GM21526 (cell line): ENCODE measurements around the gene CADPS2.

Experiments used
- ATAC-seq: cut with Tn5 transposase; IDR thresholded peaks from one replicate; pipeline ENCODE4 v1.9.1; 2021; ENCODE audit warnings: moderate library complexity; ENCODE audit not compliant: unreplicated experiment, low FRiP score

The CADPS2 gene

GRCh38 chr7:122626785-122627184 is 259.5 kb downstream of the CADPS2 start:
- no peak for ATAC-seq

- ATAC-seq = no peak
Measured at GRCh38 chr7:122622682-122623081, 263.6 kb downstream of the CADPS2 start.

- no peak for ATAC-seq
Measured at GRCh38 chr7:122619664-122620063, 266.6 kb downstream of the CADPS2 start.

- no peak for ATAC-seq
Measured at GRCh38 chr7:122618585-122619189, 267.6 kb downstream of the CADPS2 start.

- ATAC-seq = no peak
Measured at GRCh38 chr7:122616951-122617350, 269.3 kb downstream of the CADPS2 start.

GRCh38 chr7:122605929-122606328 is 280.3 kb downstream of the CADPS2 start:
- ATAC-seq = no peak

GRCh38 chr7:122604251-122604650 is 282.0 kb downstream of the CADPS2 start:
- no peak for ATAC-seq

- ATAC-seq = no peak
Measured at GRCh38 chr7:122602800-122603199, 283.5 kb downstream of the CADPS2 start.

- no peak for ATAC-seq
Measured at GRCh38 chr7:122600630-122601029, 285.6 kb downstream of the CADPS2 start.

GRCh38 chr7:122600042-122600441 is 286.2 kb downstream of the CADPS2 start:
- no peak for ATAC-seq

- no peak for ATAC-seq
Measured at GRCh38 chr7:122597277-122597676, 289.0 kb downstream of the CADPS2 start.

- ATAC-seq = no peak
Measured at GRCh38 chr7:122595885-122596284, 290.4 kb downstream of the CADPS2 start.

GRCh38 chr7:122588621-122589020 is 297.6 kb downstream of the CADPS2 start:
- no peak for ATAC-seq

GRCh38 chr7:122584676-122585251 is 301.5 kb downstream of the CADPS2 start:
- no peak for ATAC-seq

- ATAC-seq = no peak
Measured at GRCh38 chr7:122578350-122578749, 307.9 kb downstream of the CADPS2 start.

- no peak for ATAC-seq
Measured at GRCh38 chr7:122577449-122578003, 308.7 kb downstream of the CADPS2 start.

GRCh38 chr7:122572706-122573105 is 313.6 kb downstream of the CADPS2 start:
- no peak for ATAC-seq

GRCh38 chr7:122561326-122561725 is 324.9 kb downstream of the CADPS2 start:
- ATAC-seq = no peak

GRCh38 chr7:122556873-122557542 is 329.3 kb downstream of the CADPS2 start:
- no peak for ATAC-seq

- ATAC-seq = no peak
Measured at GRCh38 chr7:122556219-122556618, 330.0 kb downstream of the CADPS2 start.

GRCh38 chr7:122553761-122554160 is 332.5 kb downstream of the CADPS2 start:
- no peak for ATAC-seq

- ATAC-seq = no peak
Measured at GRCh38 chr7:122552769-122553168, 333.5 kb downstream of the CADPS2 start.
